Liver (tissue), 9 donors: ENCODE data around the gene SCAF11. TPM values are rescaled to one million over a fixed set of nuclear protein-coding genes. Genes with fewer than 3 reads are reported as not detected.

Source experiments
- DNase-seq: peaks from one replicate; pipeline ENCODE4 v3.0.0-alpha.2; 2017; ENCODE audit warnings: low spot score
- H3K27ac ChIP-seq, 2 donors: one replicate each; pipeline ENCODE4 v1.7.0; 2013; ENCODE audit warnings: inconsistent platforms in 2 of 2, low read length in 2 of 2, control low read depth in 1 of 2, low read depth in 1 of 2, mild to moderate bottlenecking in 1 of 2
- H3K27me3 ChIP-seq, 4 donors: one replicate each; pipeline versions ENCODE4 v1.6.1 to v1.7.0; 2013; ENCODE audit warnings: low read length in 3 of 4, inconsistent platforms in 1 of 4, mild to moderate bottlenecking in 1 of 4, moderate library complexity in 1 of 4; ENCODE audit not compliant: control insufficient read depth in 4 of 4, insufficient read depth in 4 of 4
- H3K36me3 ChIP-seq, 4 donors: one replicate each; pipeline versions ENCODE4 v1.6.1 to v1.7.0; 2013; ENCODE audit warnings: low read length in 3 of 4, mild to moderate bottlenecking in 3 of 4, low read depth in 1 of 4, moderate library complexity in 1 of 4; ENCODE audit not compliant: control insufficient read depth in 4 of 4, insufficient read depth in 3 of 4
- H3K4me1 ChIP-seq, 4 donors: one replicate each; pipeline versions ENCODE4 v1.6.1 to v1.7.0; 2013; ENCODE audit warnings: low read length in 3 of 4, mild to moderate bottlenecking in 3 of 4, moderate library complexity in 1 of 4; ENCODE audit not compliant: control insufficient read depth in 4 of 4, insufficient read depth in 4 of 4
- H3K4me3 ChIP-seq, 3 donors: one replicate each; pipeline versions ENCODE4 v1.6.1 to v1.7.0; 2013; ENCODE audit warnings: low read length in 3 of 3, control low read depth in 1 of 3, low read depth in 1 of 3, mild to moderate bottlenecking in 1 of 3
- H3K9ac ChIP-seq, 2 donors: one replicate each; pipeline ENCODE4 v1.7.0; 2013; ENCODE audit warnings: low read length in 2 of 2, mild to moderate bottlenecking in 2 of 2, moderate library complexity in 2 of 2, control low read depth in 1 of 2, low read depth in 1 of 2
- H3K9me3 ChIP-seq, 4 donors: one replicate each; pipeline versions ENCODE4 v1.6.1 to v1.7.0; 2013; ENCODE audit warnings: low read length in 3 of 4; ENCODE audit not compliant: control insufficient read depth in 4 of 4
- EGR1 ChIP-seq, 2 donors: IDR thresholded peaks; 2 replicates each; pipeline ENCODE4 v1.6.1; 2016 to 2018; ENCODE audit warnings: antibody characterized with exemption in 2 of 2, low read depth in 2 of 2
- FOXA1 ChIP-seq: IDR thresholded peaks from 2 replicates; pipeline ENCODE4 v1.6.1; 2016; ENCODE audit warnings: antibody characterized with exemption
- FOXA2 ChIP-seq: IDR thresholded peaks from 2 replicates; pipeline ENCODE4 v1.6.1; 2016; ENCODE audit warnings: antibody characterized with exemption
- HNF4G ChIP-seq: IDR thresholded peaks from 2 replicates; pipeline ENCODE4 v1.6.1; 2016; ENCODE audit warnings: antibody characterized with exemption
- JUND ChIP-seq, 2 donors: IDR thresholded peaks; 2 replicates each; pipeline ENCODE4 v1.6.1; 2016; ENCODE audit warnings: antibody characterized with exemption in 2 of 2
- NR2F2 ChIP-seq: IDR thresholded peaks from 2 replicates; pipeline ENCODE4 v1.6.1; 2016; ENCODE audit warnings: antibody characterized with exemption
- RAD21 ChIP-seq, 2 donors: IDR thresholded peaks; 2 replicates each; pipeline ENCODE4 v1.6.1; 2016; ENCODE audit warnings: antibody characterized with exemption in 2 of 2, mild to moderate bottlenecking in 2 of 2
- SP1 ChIP-seq: IDR thresholded peaks from 2 replicates; pipeline ENCODE4 v1.6.1; 2018; ENCODE audit warnings: antibody characterized with exemption, mild to moderate bottlenecking
- TAF1 ChIP-seq: conservative IDR thresholded peaks from 2 replicates; pipeline ENCODE4 v1.6.1; 2016; ENCODE audit warnings: antibody characterized with exemption, mild to moderate bottlenecking
- YY1 ChIP-seq: IDR thresholded peaks from 2 replicates; pipeline ENCODE4 v1.6.1; 2016; ENCODE audit warnings: antibody characterized with exemption, mild to moderate bottlenecking
- WGBS: extraction: QIAGEN DNeasy Blood & Tissue Kit; methylation state at CpG from one replicate; pipeline ENCODE4 v1.1.7; 2013; 5-methylcytosine and 5-hydroxymethylcytosine counted together
- polyA plus RNA-seq, 2 donors: library from polyadenylated mRNA; stranded (reverse) in 1 of 2; unstranded in 1 of 2; fragments of 200-250 nt in 1 of 2; fragments of >200 nt in 1 of 2; fragmentation: Nextera tagmentation in 1 of 2; extraction: Ambion mirVana in 1 of 2; gene quantifications; one replicate each; pipeline versions ENCODE4 v1.2.1 to v1.2.3, GENCODE V29; 2013 to 2015
- total RNA-seq, 2 donors: library from RNA; depleted of rRNA; stranded (reverse); fragments of >200 nt; gene quantifications; one replicate each; pipeline ENCODE4 v1.2.3, GENCODE V29; 2014
- TF ChIP-seq, protein P1 (sequence below): IDR thresholded peaks from 2 replicates; pipeline ENCODE4 v1.6.1; 2016; ENCODE audit warnings: antibody characterized with exemption
- TF ChIP-seq, protein P2 (sequence below): fragments of 150-350 bp; IDR thresholded peaks from 2 replicates; pipeline ENCODE4 v1.5.1; 2017; ENCODE audit warnings: improper control_type of control experiment, low read depth, low read length; ENCODE audit not compliant: missing input control
- TF ChIP-seq, protein P3 (sequence below): IDR thresholded peaks from 2 replicates; pipeline ENCODE4 v1.6.1; 2016; ENCODE audit warnings: antibody characterized with exemption
- TF ChIP-seq, protein P4 (sequence below): IDR thresholded peaks from 2 replicates; pipeline ENCODE4 v1.6.1; 2016; ENCODE audit warnings: antibody characterized with exemption
- donor health status: healthy.
- donor health status: healthy.
- donor health status: healthy.
- donor health status: healthy.
- donor health status: healthy.

SCAF11 gene
- total and polyA plus RNA-seq, 4 donors = 15.6 to 80.0 (median 43.9) TPM

DNA sequence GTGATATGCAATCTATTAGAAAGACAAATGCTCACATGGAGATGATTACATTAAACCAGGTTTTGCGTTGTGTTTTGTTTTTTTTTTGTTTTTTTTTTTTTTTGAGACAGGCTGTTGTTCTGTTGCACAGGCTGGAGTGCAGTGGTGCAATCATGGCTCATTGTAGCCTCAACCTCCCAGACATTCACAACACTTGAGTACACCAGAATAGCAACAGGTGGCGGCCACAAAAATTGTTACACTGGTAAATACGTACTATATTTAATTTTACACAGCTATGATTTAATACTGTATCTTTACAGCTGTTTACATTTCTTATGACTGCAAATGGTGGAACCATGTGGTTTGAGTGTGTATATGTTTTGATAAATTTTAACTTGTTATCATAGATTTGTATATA is 60.0 kb downstream of the SCAF11 start:
- no peak for DNase-seq
- Histone ChIP-seq H3K9me3 (no peaks in the 10 kb centered on the region), H3K36me3 (peaks cover 6 to 46% (median 37%) of the 10 kb centered on the region in 4 donors), H3K4me1 (no peaks in the 10 kb centered on the region), H3K9ac (no peak overlapping the region), H3K27me3 (no peaks in the 10 kb centered on the region), H3K4me3 (no peak overlapping the region), H3K27ac (no peak overlapping the region)
- TF ChIP-seq FOXA2 (no peak), EGR1 (IDR thresholded peaks at IDR 0.05; ENCODE audit: low read depth in 2 of 2) (no peak), SP1 (no peak), YY1 (no peak), NR2F2 (no peak), HNF4G (no peak), TAF1 (no peak), FOXA1 (no peak), JUND (IDR thresholded peaks at IDR 0.05) (no peak), RAD21 (IDR thresholded peaks at IDR 0.05) (no peak)
- TF ChIP-seq, protein P1, sequence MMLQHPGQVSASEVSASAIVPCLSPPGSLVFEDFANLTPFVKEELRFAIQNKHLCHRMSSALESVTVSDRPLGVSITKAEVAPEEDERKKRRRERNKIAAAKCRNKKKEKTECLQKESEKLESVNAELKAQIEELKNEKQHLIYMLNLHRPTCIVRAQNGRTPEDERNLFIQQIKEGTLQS = no peak
- TF ChIP-seq, protein P2, sequence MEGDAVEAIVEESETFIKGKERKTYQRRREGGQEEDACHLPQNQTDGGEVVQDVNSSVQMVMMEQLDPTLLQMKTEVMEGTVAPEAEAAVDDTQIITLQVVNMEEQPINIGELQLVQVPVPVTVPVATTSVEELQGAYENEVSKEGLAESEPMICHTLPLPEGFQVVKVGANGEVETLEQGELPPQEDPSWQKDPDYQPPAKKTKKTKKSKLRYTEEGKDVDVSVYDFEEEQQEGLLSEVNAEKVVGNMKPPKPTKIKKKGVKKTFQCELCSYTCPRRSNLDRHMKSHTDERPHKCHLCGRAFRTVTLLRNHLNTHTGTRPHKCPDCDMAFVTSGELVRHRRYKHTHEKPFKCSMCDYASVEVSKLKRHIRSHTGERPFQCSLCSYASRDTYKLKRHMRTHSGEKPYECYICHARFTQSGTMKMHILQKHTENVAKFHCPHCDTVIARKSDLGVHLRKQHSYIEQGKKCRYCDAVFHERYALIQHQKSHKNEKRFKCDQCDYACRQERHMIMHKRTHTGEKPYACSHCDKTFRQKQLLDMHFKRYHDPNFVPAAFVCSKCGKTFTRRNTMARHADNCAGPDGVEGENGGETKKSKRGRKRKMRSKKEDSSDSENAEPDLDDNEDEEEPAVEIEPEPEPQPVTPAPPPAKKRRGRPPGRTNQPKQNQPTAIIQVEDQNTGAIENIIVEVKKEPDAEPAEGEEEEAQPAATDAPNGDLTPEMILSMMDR = no peak
- TF ChIP-seq, protein P3, sequence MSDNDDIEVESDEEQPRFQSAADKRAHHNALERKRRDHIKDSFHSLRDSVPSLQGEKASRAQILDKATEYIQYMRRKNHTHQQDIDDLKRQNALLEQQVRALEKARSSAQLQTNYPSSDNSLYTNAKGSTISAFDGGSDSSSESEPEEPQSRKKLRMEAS = no peak
- TF ChIP-seq, protein P4, sequence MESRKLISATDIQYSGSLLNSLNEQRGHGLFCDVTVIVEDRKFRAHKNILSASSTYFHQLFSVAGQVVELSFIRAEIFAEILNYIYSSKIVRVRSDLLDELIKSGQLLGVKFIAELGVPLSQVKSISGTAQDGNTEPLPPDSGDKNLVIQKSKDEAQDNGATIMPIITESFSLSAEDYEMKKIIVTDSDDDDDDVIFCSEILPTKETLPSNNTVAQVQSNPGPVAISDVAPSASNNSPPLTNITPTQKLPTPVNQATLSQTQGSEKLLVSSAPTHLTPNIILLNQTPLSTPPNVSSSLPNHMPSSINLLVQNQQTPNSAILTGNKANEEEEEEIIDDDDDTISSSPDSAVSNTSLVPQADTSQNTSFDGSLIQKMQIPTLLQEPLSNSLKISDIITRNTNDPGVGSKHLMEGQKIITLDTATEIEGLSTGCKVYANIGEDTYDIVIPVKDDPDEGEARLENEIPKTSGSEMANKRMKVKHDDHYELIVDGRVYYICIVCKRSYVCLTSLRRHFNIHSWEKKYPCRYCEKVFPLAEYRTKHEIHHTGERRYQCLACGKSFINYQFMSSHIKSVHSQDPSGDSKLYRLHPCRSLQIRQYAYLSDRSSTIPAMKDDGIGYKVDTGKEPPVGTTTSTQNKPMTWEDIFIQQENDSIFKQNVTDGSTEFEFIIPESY = no peak
- 94% methylated on average over 3 of the region's 3 CpGs for WGBS

DNA sequence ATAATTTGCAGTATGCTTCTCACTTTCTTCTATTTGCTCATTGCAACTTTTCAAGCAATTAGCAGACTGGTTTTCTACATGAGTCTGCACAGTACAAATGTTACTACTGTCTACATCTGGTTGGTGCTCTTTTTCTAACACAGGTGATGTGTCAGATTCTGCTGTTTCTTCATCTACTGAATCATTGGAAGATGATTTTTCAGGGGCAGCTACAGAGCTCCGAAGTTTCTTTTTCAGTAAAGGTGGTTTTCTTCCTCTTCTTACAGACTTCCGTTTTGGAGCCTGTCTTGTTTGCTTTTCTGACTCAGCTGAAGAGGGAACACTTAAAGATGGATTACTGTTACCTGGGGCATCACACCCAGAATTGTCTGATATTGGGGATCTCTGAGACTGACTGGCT is 62.1 kb downstream of the SCAF11 start:
- DNase-seq = no peak
- Histone ChIP-seq H3K27me3 (no peaks in the 10 kb centered on the region), H3K36me3 (peaks cover 6 to 53% (median 46%) of the 10 kb centered on the region in 4 donors), H3K9ac (no peak overlapping the region), H3K27ac (no peak overlapping the region), H3K9me3 (no peaks in the 10 kb centered on the region), H3K4me3 (no peak overlapping the region), H3K4me1 (no peaks in the 10 kb centered on the region)
- TF ChIP-seq FOXA1 = no peak
- no peak for TF ChIP-seq NR2F2
- TF ChIP-seq YY1 = no peak
- TF ChIP-seq, protein P2 = no peak
- TF ChIP-seq RAD21 (IDR thresholded peaks at IDR 0.05) = no peak
- 87% methylated on average over 2 of the region's 2 CpGs for WGBS
